GM21423 (cell line): ENCODE results near the gene RBM18.
A peak's percentile ranks its signal among the peaks of the same experiment; 100 is the strongest.

Experiments used
- ATAC-seq: cut with Tn5 transposase; IDR thresholded peaks from one replicate; pipeline ENCODE4 v1.9.1; 2021; ENCODE audit warnings: mild to moderate bottlenecking, moderate library complexity; ENCODE audit not compliant: unreplicated experiment

Gene RBM18

GRCh38 chr9:122264360-122265148, at the start of gene RBM18, which contains the start of gene MRRF:
Gene RBM18 (minus strand): TSS chr9:122264840. CDS start chr9:122261492, 3,348 bp downstream.
Gene MRRF (plus strand): TSS chr9:122264882. CDS start chr9:122270892, 6,010 bp downstream.
- peak; percentile 90 for ATAC-seq

- ATAC-seq, result no peak
These were observed 49.5 kb upstream of the RBM18 start for GRCh38 chr9:122314165-122314564.

- no peak for ATAC-seq
These were observed 45.2 kb upstream of the RBM18 start for GRCh38 chr9:122309861-122310260.

GRCh38 chr9:122307925-122308324, 43.3 kb upstream of the RBM18 start:
- ATAC-seq, result no peak

- no peak for ATAC-seq
These were observed 42.4 kb upstream of the RBM18 start for GRCh38 chr9:122307061-122307460.

- no peak for ATAC-seq
These were observed 37.8 kb upstream of the RBM18 start for GRCh38 chr9:122302237-122303093.

- no peak for ATAC-seq
These were observed 32.9 kb upstream of the RBM18 start for GRCh38 chr9:122297512-122297911.

- ATAC-seq, result no peak
These were observed 29.9 kb upstream of the RBM18 start for GRCh38 chr9:122294531-122294930.

GRCh38 chr9:122291458-122291857, 26.8 kb upstream of the RBM18 start:
- no peak for ATAC-seq

GRCh38 chr9:122287214-122287720, 22.6 kb upstream of the RBM18 start:
- ATAC-seq, result no peak

- ATAC-seq, result peak; percentile 85
These were observed 22.1 kb upstream of the RBM18 start for GRCh38 chr9:122286764-122287163.

- no peak for ATAC-seq
These were observed 16.7 kb upstream of the RBM18 start for GRCh38 chr9:122281368-122281767.

GRCh38 chr9:122277285-122277897, 12.8 kb upstream of the RBM18 start:
- ATAC-seq, result no peak

- ATAC-seq, result no peak
These were observed 11.5 kb upstream of the RBM18 start for GRCh38 chr9:122276096-122276495.

GRCh38 chr9:122274055-122274454, 9.4 kb upstream of the RBM18 start:
- no peak for ATAC-seq

- no peak for ATAC-seq
These were observed 3.6 kb upstream of the RBM18 start for GRCh38 chr9:122268041-122268814.

GRCh38 chr9:122265149-122265915, 692 bp upstream of the RBM18 start:
- peak; percentile 32 for ATAC-seq

GRCh38 chr9:122263699-122264349, 816 bp downstream of the RBM18 start:
- no peak for ATAC-seq

GRCh38 chr9:122262073-122262472, 2.6 kb downstream of the RBM18 start:
- ATAC-seq, result no peak
